Panc1 (cell line): ENCODE data around the gene RPA3.

Source experiments
- TF ChIP-seq, protein P1 (sequence below): fragments of 450-650 bp; IDR thresholded peaks from 2 replicates; pipeline ENCODE4 v1.5.1; 2017; ENCODE audit warnings: mild to moderate bottlenecking
- TF ChIP-seq, protein P2 (sequence below), 2 experiments: IDR thresholded peaks; 2 replicates each; pipeline ENCODE4 v1.6.1; 2011 to 2012; ENCODE audit warnings: low read depth in 2 of 2, control low read depth in 1 of 2, low read length in 1 of 2, mild to moderate bottlenecking in 1 of 2, moderate library complexity in 1 of 2; ENCODE audit not compliant: insufficient read depth in 1 of 2

- TF ChIP-seq, protein P1, sequence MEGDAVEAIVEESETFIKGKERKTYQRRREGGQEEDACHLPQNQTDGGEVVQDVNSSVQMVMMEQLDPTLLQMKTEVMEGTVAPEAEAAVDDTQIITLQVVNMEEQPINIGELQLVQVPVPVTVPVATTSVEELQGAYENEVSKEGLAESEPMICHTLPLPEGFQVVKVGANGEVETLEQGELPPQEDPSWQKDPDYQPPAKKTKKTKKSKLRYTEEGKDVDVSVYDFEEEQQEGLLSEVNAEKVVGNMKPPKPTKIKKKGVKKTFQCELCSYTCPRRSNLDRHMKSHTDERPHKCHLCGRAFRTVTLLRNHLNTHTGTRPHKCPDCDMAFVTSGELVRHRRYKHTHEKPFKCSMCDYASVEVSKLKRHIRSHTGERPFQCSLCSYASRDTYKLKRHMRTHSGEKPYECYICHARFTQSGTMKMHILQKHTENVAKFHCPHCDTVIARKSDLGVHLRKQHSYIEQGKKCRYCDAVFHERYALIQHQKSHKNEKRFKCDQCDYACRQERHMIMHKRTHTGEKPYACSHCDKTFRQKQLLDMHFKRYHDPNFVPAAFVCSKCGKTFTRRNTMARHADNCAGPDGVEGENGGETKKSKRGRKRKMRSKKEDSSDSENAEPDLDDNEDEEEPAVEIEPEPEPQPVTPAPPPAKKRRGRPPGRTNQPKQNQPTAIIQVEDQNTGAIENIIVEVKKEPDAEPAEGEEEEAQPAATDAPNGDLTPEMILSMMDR, result no peak
- TF ChIP-seq, protein P2, sequence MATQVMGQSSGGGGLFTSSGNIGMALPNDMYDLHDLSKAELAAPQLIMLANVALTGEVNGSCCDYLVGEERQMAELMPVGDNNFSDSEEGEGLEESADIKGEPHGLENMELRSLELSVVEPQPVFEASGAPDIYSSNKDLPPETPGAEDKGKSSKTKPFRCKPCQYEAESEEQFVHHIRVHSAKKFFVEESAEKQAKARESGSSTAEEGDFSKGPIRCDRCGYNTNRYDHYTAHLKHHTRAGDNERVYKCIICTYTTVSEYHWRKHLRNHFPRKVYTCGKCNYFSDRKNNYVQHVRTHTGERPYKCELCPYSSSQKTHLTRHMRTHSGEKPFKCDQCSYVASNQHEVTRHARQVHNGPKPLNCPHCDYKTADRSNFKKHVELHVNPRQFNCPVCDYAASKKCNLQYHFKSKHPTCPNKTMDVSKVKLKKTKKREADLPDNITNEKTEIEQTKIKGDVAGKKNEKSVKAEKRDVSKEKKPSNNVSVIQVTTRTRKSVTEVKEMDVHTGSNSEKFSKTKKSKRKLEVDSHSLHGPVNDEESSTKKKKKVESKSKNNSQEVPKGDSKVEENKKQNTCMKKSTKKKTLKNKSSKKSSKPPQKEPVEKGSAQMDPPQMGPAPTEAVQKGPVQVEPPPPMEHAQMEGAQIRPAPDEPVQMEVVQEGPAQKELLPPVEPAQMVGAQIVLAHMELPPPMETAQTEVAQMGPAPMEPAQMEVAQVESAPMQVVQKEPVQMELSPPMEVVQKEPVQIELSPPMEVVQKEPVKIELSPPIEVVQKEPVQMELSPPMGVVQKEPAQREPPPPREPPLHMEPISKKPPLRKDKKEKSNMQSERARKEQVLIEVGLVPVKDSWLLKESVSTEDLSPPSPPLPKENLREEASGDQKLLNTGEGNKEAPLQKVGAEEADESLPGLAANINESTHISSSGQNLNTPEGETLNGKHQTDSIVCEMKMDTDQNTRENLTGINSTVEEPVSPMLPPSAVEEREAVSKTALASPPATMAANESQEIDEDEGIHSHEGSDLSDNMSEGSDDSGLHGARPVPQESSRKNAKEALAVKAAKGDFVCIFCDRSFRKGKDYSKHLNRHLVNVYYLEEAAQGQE (IDR thresholded peaks at IDR 0.05; ENCODE audit: insufficient read depth in 1 of 2, low read depth in 2 of 2, low read length in 1 of 2), result no peak
Observed at GRCh38 chr7:7595451-7595850, 123.0 kb downstream of the RPA3 start.
